Activated naive CD8-positive, alpha-beta T cell treated with anti-CD3 and anti-CD28 coated beads for 36 hours (primary cell): Measurements from ENCODE around the gene UNK. TPM values are rescaled to one million over a fixed set of nuclear protein-coding genes. Genes with fewer than 3 reads are reported as not detected.
"Not testable (repeated sequence)": the region's sequence is repeated elsewhere in the genome, so short reads cannot be mapped to it uniquely, and the experiment has no call there.

Source experiments
- DNase-seq: peaks from one replicate; pipeline ENCODE4 v3.0.0; 2021
- H3K27ac Mint-ChIP-seq: one replicate; pipeline ENCODE4 v1.8.0; 2022; ENCODE audit warnings: mild to moderate bottlenecking, moderate library complexity, mixed read lengths
- H3K27me3 Mint-ChIP-seq: one replicate; pipeline ENCODE4 v1.8.0; 2022; ENCODE audit warnings: mild to moderate bottlenecking, mixed read lengths
- H3K36me3 Mint-ChIP-seq: one replicate; pipeline ENCODE4 v1.8.0; 2021; ENCODE audit warnings: mild to moderate bottlenecking, mixed read lengths
- H3K4me1 Mint-ChIP-seq: one replicate; pipeline ENCODE4 v1.8.0; 2021; ENCODE audit warnings: mixed read lengths
- H3K4me3 Mint-ChIP-seq: one replicate; pipeline ENCODE4 v1.8.0; 2022; ENCODE audit warnings: mild to moderate bottlenecking, moderate library complexity, mixed read lengths
- H3K9me3 Mint-ChIP-seq: one replicate; pipeline ENCODE4 v1.8.0; 2022; ENCODE audit warnings: mixed read lengths
- total RNA-seq, 2 experiments: library from RNA; stranded (reverse); gene quantifications; one replicate each; pipeline ENCODE4 v1.2.3, GENCODE V29; 2021

UNK gene
- total RNA-seq, 2 experiments from 2014 or later: 26.9 to 27.4 TPM

- H3K27me3 Mint-ChIP-seq: no peaks in the 10 kb centered on the region
- no peak overlapping the region for H3K4me3 Mint-ChIP-seq
- H3K9me3 Mint-ChIP-seq: no peaks in the 10 kb centered on the region
- H3K4me1 Mint-ChIP-seq: peaks cover 24% of the 10 kb centered on the region
- H3K36me3 Mint-ChIP-seq: peaks cover 6% of the 10 kb centered on the region
- no peak overlapping the region for H3K27ac Mint-ChIP-seq
- no peak for DNase-seq
Observed at GRCh38 chr17:75795820-75796607, 11.4 kb downstream of the UNK start.

- Mint-ChIP-seq H3K9me3 (no peaks in the 10 kb centered on the region), H3K4me1 (peaks cover 9% of the 10 kb centered on the region), H3K4me3 (no peak overlapping the region), H3K27me3 (no peaks in the 10 kb centered on the region), H3K36me3 (peaks cover 2% of the 10 kb centered on the region), H3K27ac (no peak overlapping the region)
- no peak for DNase-seq
Observed at GRCh38 chr17:75799402-75799801, 14.8 kb downstream of the UNK start.

- Mint-ChIP-seq H3K4me1 (peaks cover 13% of the 10 kb centered on the region), H3K9me3 (no peaks in the 10 kb centered on the region), H3K27ac (no peak overlapping the region), H3K4me3 (no peak overlapping the region), H3K36me3 (peaks cover 2% of the 10 kb centered on the region), H3K27me3 (no peaks in the 10 kb centered on the region)
- DNase-seq: no peak
Observed at GRCh38 chr17:75803883-75804282, 19.3 kb downstream of the UNK start.

- no peaks in the 10 kb centered on the region for H3K27me3 Mint-ChIP-seq
- H3K27ac Mint-ChIP-seq: no peak overlapping the region
- peaks cover 13% of the 10 kb centered on the region for H3K4me1 Mint-ChIP-seq
- H3K36me3 Mint-ChIP-seq: no peaks in the 10 kb centered on the region
- DNase-seq: no peak
- no peaks in the 10 kb centered on the region for H3K9me3 Mint-ChIP-seq
- H3K4me3 Mint-ChIP-seq: no peak overlapping the region
Observed at GRCh38 chr17:75806822-75807500, 22.4 kb downstream of the UNK start.

DNA sequence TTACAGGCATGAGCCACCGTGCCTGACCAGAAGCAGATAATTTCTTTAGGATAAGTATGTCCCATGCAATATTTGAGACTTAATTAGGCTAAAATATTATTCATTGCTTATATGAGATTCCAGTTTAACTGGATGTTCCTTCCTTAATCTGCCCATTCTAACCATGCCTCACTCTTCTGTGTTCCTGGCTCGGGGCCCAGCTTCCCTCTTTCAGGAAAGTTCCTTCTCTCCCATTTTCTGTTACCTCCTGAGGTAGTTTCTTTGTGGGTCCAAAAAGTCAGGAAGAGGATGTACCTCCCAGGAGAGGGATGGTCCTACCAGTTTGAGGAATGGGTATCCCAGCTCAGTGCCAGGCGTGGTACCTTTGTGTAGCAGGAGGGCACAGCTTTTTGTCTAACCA is 23.3 kb downstream of the UNK start:
- Mint-ChIP-seq H3K36me3 (peaks cover 3% of the 10 kb centered on the region), H3K27me3 (no peaks in the 10 kb centered on the region), H3K27ac (no peak overlapping the region), H3K4me3 (no peak overlapping the region), H3K9me3 (no peaks in the 10 kb centered on the region), H3K4me1 (peaks cover 13% of the 10 kb centered on the region)
- no peak for DNase-seq

GRCh38 chr17:75808549-75808904 is 23.9 kb downstream of the UNK start:
- H3K4me3 Mint-ChIP-seq: no peak overlapping the region
- H3K9me3 Mint-ChIP-seq: no peaks in the 10 kb centered on the region
- H3K36me3 Mint-ChIP-seq: peaks cover 3% of the 10 kb centered on the region
- peaks cover 10% of the 10 kb centered on the region for H3K4me1 Mint-ChIP-seq
- no peaks in the 10 kb centered on the region for H3K27me3 Mint-ChIP-seq
- DNase-seq: no peak
- no peak overlapping the region for H3K27ac Mint-ChIP-seq

- Mint-ChIP-seq H3K9me3 (no peaks in the 10 kb centered on the region), H3K27me3 (no peaks in the 10 kb centered on the region), H3K27ac (no peak overlapping the region), H3K4me3 (no peak overlapping the region), H3K4me1 (peaks cover 6% of the 10 kb centered on the region), H3K36me3 (peaks cover 3% of the 10 kb centered on the region)
- DNase-seq: no peak
Observed at GRCh38 chr17:75808905-75809621, 24.5 kb downstream of the UNK start.

DNA sequence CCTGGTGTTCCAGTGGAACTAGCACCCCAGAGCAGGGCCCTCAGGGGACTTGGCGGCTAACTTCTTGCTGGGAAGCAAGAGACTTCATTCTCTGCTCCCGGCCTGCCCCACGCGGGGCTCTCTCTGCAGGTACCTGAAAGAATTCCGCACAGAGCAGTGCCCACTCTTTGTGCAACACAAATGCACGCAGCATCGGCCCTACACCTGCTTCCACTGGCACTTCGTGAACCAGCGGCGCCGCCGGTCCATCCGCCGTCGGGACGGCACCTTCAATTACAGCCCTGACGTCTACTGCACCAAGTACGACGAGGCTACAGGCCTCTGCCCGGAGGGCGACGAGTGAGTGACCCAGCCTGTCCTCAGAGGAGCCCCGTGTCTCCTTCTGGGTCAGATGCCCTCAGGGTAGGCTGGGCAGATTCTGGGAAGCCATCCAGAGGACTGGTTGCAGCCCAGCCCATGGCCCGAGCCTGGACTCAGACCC is 25.1 kb downstream of the UNK start:
- Mint-ChIP-seq H3K27me3 (no peaks in the 10 kb centered on the region), H3K4me3 (no peak overlapping the region), H3K4me1 (peaks cover 5% of the 10 kb centered on the region), H3K27ac (no peak overlapping the region), H3K9me3 (no peaks in the 10 kb centered on the region), H3K36me3 (peaks cover 3% of the 10 kb centered on the region)
- no peak for DNase-seq

- H3K27me3 Mint-ChIP-seq: no peaks in the 10 kb centered on the region
- no peak for DNase-seq
- H3K27ac Mint-ChIP-seq: no peak overlapping the region
- peaks cover 3% of the 10 kb centered on the region for H3K36me3 Mint-ChIP-seq
- no peaks in the 10 kb centered on the region for H3K9me3 Mint-ChIP-seq
- peaks cover 5% of the 10 kb centered on the region for H3K4me1 Mint-ChIP-seq
- H3K4me3 Mint-ChIP-seq: no peak overlapping the region
Observed at GRCh38 chr17:75810216-75810615, 25.6 kb downstream of the UNK start.

GRCh38 chr17:75810756-75811155 is 26.1 kb downstream of the UNK start:
- not testable (repeated sequence) for H3K9me3 Mint-ChIP-seq, H3K4me3 Mint-ChIP-seq

GRCh38 chr17:75811174-75811573 is 26.6 kb downstream of the UNK start:
- no peaks in the 10 kb centered on the region for H3K27me3 Mint-ChIP-seq
- H3K27ac Mint-ChIP-seq: no peak overlapping the region
- H3K9me3 Mint-ChIP-seq: no peaks in the 10 kb centered on the region
- DNase-seq: no peak
- peaks cover 5% of the 10 kb centered on the region for H3K4me1 Mint-ChIP-seq
- no peak overlapping the region for H3K4me3 Mint-ChIP-seq
- H3K36me3 Mint-ChIP-seq: peaks cover 3% of the 10 kb centered on the region

More at GRCh38 chr17:75810756-75811155, 26.1 kb downstream of the UNK start:
- not testable (repeated sequence) for H3K27me3 Mint-ChIP-seq, DNase-seq, H3K27ac Mint-ChIP-seq, H3K36me3 Mint-ChIP-seq, H3K4me1 Mint-ChIP-seq

DNA sequence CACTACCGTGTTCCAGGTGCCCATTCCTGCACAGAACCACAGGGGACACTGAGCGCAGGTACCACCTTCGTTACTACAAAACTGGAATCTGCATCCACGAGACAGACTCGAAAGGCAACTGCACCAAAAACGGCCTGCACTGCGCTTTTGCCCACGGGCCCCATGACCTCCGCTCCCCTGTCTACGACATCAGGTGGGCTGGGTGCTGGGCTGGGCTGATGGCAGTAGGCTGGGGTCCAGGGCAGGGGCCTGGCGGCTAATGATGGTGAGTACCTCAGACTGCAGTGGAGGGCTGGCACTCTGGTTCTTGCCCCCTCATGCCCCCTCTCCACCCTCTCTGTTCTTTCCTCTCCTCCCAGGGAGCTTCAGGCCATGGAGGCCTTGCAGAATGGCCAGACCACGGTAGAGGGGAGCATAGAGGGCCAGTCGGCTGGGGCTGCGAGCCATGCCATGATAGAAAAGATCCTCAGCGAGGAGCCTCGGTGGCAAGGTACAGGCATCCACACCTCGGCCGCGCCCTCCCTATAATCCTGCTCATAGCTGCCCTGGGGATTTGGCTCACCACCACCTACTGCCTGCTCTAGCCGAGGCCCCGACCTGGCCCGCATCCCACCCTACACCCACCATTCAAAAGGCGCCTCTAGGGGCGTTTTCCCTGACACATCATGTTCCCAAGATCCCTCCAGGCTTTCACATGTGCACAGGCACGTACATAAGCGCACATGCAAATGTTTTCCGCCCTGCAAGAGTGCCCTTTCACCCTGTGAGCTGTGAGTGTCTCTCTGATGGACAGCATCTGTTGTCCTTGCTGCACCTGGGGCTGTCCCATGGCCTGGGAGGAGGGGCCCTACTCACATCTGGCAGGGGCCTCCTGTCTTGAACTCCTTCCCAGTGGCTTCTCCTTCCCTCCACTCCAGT is 27.7 kb downstream of the UNK start:
- no peak for DNase-seq
- Mint-ChIP-seq H3K27me3 (no peaks in the 10 kb centered on the region), H3K27ac (no peak overlapping the region), H3K36me3 (peaks cover 5% of the 10 kb centered on the region), H3K9me3 (no peaks in the 10 kb centered on the region), H3K4me3 (no peak overlapping the region), H3K4me1 (peaks cover 5% of the 10 kb centered on the region)

- DNase-seq: no peak
- no peak overlapping the region for H3K4me3 Mint-ChIP-seq
- no peaks in the 10 kb centered on the region for H3K27me3 Mint-ChIP-seq
- H3K9me3 Mint-ChIP-seq: no peaks in the 10 kb centered on the region
- no peak overlapping the region for H3K27ac Mint-ChIP-seq
- H3K36me3 Mint-ChIP-seq: peaks cover 5% of the 10 kb centered on the region
- H3K4me1 Mint-ChIP-seq: peaks cover 5% of the 10 kb centered on the region
Observed at GRCh38 chr17:75813081-75814020, 28.7 kb downstream of the UNK start.

GRCh38 chr17:75814021-75814395 is 29.4 kb downstream of the UNK start:
- Mint-ChIP-seq H3K4me3 (no peak overlapping the region), H3K9me3 (no peaks in the 10 kb centered on the region), H3K36me3 (peaks cover 5% of the 10 kb centered on the region), H3K27ac (no peak overlapping the region), H3K27me3 (no peaks in the 10 kb centered on the region), H3K4me1 (no peaks in the 10 kb centered on the region)
- DNase-seq: no peak
